ENCODE data around the gene BROX. TPM values are rescaled to one million over a fixed set of nuclear protein-coding genes. Genes with fewer than 3 reads are reported as not detected.

Gene BROX
- total RNA-seq, 1 donor from 2014 or later = 75.6 TPM

DNA sequence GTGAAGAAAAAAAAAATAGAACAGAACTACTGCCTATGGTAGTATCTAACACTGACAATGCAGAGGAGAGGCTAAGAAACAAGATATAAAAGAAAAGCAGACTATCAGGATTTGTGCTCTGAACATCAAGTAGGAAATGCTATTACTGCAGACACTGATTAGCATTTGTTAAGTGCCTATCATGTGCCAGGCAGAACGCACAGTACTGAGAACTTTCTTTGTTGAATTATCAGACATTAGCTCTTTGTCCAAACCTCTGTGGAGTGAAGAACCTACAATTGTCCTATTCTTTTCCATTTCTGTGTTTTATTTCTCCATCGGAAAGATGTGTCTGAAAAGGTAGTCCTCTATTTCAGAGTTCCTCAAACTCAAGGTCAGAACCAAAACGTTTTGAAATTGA lies 72.0 kb downstream of the BROX start:
- Histone ChIP-seq H3K27me3 (ENCODE audit: control insufficient read depth, insufficient read depth, low read length) (peaks cover 3% of the 10 kb centered on the region), H3K4me3 (ENCODE audit: low read depth, low read length) (no peak overlapping the region), H3K36me3 (ENCODE audit: control insufficient read depth, insufficient read depth, low read length) (no peaks in the 10 kb centered on the region)
- no peak for DNase-seq (ENCODE audit: low read depth)
- TF ChIP-seq CTCF (IDR thresholded peaks at IDR 0.05; ENCODE audit: insufficient read depth, low read length, poor library complexity, severe bottlenecking) = no peak

Other genes starting within 250 kb of the BROX start
- 0.08 TPM in 1 of 2 replicates, not detected in the other for gene HHIPL2, start 164.5 kb upstream of the BROX start, total RNA-seq
- 11.3 and 15.3 TPM in 2 replicates for gene TAF1A, start 122.6 kb upstream of the BROX start, total RNA-seq
- gene MIA3, start 94.5 kb upstream of the BROX start, total RNA-seq = 34.6 and 39.6 TPM in 2 replicates
- 50.1 and 50.7 TPM in 2 replicates for gene AIDA, start 73 bp upstream of the BROX start, total RNA-seq
- not detected in 2 replicates for gene FAM177B, start 24.6 kb downstream of the BROX start, total RNA-seq
- 4.7 and 7.1 TPM in 2 replicates for gene DISP1, start 102.5 kb downstream of the BROX start, total RNA-seq